Bronchial epithelial cell (primary cell): ENCODE measurements around the gene UBE2C. TPM values are rescaled to one million over a fixed set of nuclear protein-coding genes. Genes with fewer than 3 reads are reported as not detected.

Experiments
- DNase-seq: peaks from one replicate; pipeline ENCODE4 v3.0.0-alpha.2; 2010; ENCODE audit warnings: low read depth
- FAIRE-seq: peaks from 2 replicates; lab custom pipeline; 2011; peaks lifted over from hg19 to GRCh38; lab: Jason Lieb, UNC
- H3K27me3 ChIP-seq: 2 replicates; pipeline ENCODE4 v1.5.1; 2011; ENCODE audit warnings: low read length; ENCODE audit not compliant: control insufficient read depth, insufficient read depth
- H3K36me3 ChIP-seq: 2 replicates; pipeline ENCODE4 v1.5.1; 2011; ENCODE audit warnings: low read length; ENCODE audit not compliant: control insufficient read depth, insufficient read depth
- H3K4me3 ChIP-seq: 2 replicates; pipeline ENCODE4 v1.5.1; 2011; ENCODE audit warnings: mild to moderate bottlenecking, low read depth, low read length, control low read depth
- CTCF ChIP-seq: IDR thresholded peaks from 2 replicates; pipeline ENCODE4 v1.5.1; 2011; ENCODE audit warnings: mild to moderate bottlenecking, moderate library complexity, low read length, control low read depth, inconsistent platforms; ENCODE audit not compliant: insufficient read depth, severe bottlenecking
- total RNA-seq: library from RNA; depleted of rRNA; stranded (reverse); fragments of >200 nt; gene quantifications from 2 replicates; pipeline ENCODE4 v1.2.1, GENCODE V29; 2014

UBE2C gene
- total RNA-seq, 1 donor from 2014 or later, result 0.26 TPM

- peaks cover 12% of the 10 kb centered on the region for H3K36me3 ChIP-seq
- no peak for DNase-seq
These were observed 2.1 kb upstream of the UBE2C start for GRCh38 chr20:45810191-45810970.

GRCh38 chr20:45813006-45813340 is 529 bp downstream of the UBE2C start:
- Histone ChIP-seq H3K4me3 (peak overlapping the region; percentile 56), H3K36me3 (peaks cover 8% of the 10 kb centered on the region), H3K27me3 (no peaks in the 10 kb centered on the region)
- FAIRE-seq (no peak), DNase-seq (no peak)
- no peak for TF ChIP-seq CTCF

More at GRCh38 chr20:45810191-45810970, 2.1 kb upstream of the UBE2C start:
- no peak for TF ChIP-seq CTCF
- Histone ChIP-seq H3K27me3 (no peaks in the 10 kb centered on the region), H3K4me3 (no peak overlapping the region)
- no peak for FAIRE-seq

GRCh38 chr20:45813489-45813888 is 1.0 kb downstream of the UBE2C start:
- FAIRE-seq (no peak), DNase-seq (no peak)
- TF ChIP-seq CTCF, result no peak
- Histone ChIP-seq H3K27me3 (no peaks in the 10 kb centered on the region), H3K36me3 (peaks cover 8% of the 10 kb centered on the region), H3K4me3 (peak overlapping the region; percentile 56)

- Histone ChIP-seq H3K4me3 (no peak overlapping the region), H3K27me3 (no peaks in the 10 kb centered on the region), H3K36me3 (peaks cover 6% of the 10 kb centered on the region)
- DNase-seq (no peak), FAIRE-seq (no peak)
- TF ChIP-seq CTCF, result no peak
These were observed 1.9 kb downstream of the UBE2C start for GRCh38 chr20:45814314-45814713.

GRCh38 chr20:45816951-45817350 is 4.5 kb downstream of the UBE2C start:
- Histone ChIP-seq H3K4me3 (no peak overlapping the region), H3K27me3 (no peaks in the 10 kb centered on the region), H3K36me3 (no peaks in the 10 kb centered on the region)
- DNase-seq (no peak), FAIRE-seq (no peak)
- TF ChIP-seq CTCF, result no peak
